CD14-positive monocyte (primary cell): Measurements from ENCODE around the gene KYAT1. TPM values are rescaled to one million over a fixed set of nuclear protein-coding genes. Genes with fewer than 3 reads are reported as not detected.

Experiments
- DNase-seq, 3 donors: peaks; one replicate each; pipeline ENCODE4 v3.0.0-alpha.2; 2011 to 2022
- H2AFZ ChIP-seq: 2 replicates; pipeline ENCODE4 v1.6.0; 2012; ENCODE audit warnings: mild to moderate bottlenecking, low read depth, low read length, inconsistent platforms; ENCODE audit not compliant: insufficient read depth, poor library complexity, severe bottlenecking
- H3K27ac ChIP-seq, 2 donors: 1 replicate in 1 of 2; 2 replicates in 1 of 2; pipeline ENCODE4 v1.5.1; 2012 to 2013; ENCODE audit warnings: low read length in 2 of 2, control low read depth in 1 of 2, inconsistent platforms in 1 of 2, low read depth in 1 of 2, mild to moderate bottlenecking in 1 of 2
- H3K27me3 ChIP-seq, 2 donors: one replicate each; pipeline versions ENCODE4 v1.6.0 to v1.6.1; 2011 to 2013; ENCODE audit warnings: low read length in 2 of 2; ENCODE audit not compliant: control insufficient read depth in 2 of 2, insufficient read depth in 2 of 2
- H3K36me3 ChIP-seq, 2 donors: replicated peaks in 1 of 2; 1 replicate in 1 of 2; 2 replicates in 1 of 2; pipeline versions ENCODE4 v1.5.1 to v1.6.1; 2012 to 2013; ENCODE audit warnings: low read length in 2 of 2, control low read depth in 1 of 2, inconsistent platforms in 1 of 2, mild to moderate bottlenecking in 1 of 2; ENCODE audit not compliant: insufficient read depth in 2 of 2, control insufficient read depth in 1 of 2
- H3K4me1 ChIP-seq, 2 donors: 1 replicate in 1 of 2; 2 replicates in 1 of 2; pipeline versions ENCODE4 v1.5.1 to v1.6.1; 2012 to 2013; ENCODE audit warnings: low read length in 2 of 2, control low read depth in 1 of 2, inconsistent platforms in 1 of 2, mild to moderate bottlenecking in 1 of 2, moderate library complexity in 1 of 2; ENCODE audit not compliant: insufficient read depth in 2 of 2, control insufficient read depth in 1 of 2
- H3K4me2 ChIP-seq: replicated peaks from 2 replicates; pipeline ENCODE3; 2012; ENCODE audit warnings: low read length, moderate library complexity, mild to moderate bottlenecking; ENCODE audit not compliant: poor library complexity, severe bottlenecking; ENCODE audit errors: extremely low read depth
- H3K4me3 ChIP-seq, 3 experiments: fragments of 200-600 bp in 1 of 3; sonication (generic) in 1 of 3; replicated peaks in 1 of 3; 1 replicate in 2 of 3; 2 replicates in 1 of 3; pipeline ENCODE4 v1.5.1; 2011 to 2013; ENCODE audit warnings: low read length in 3 of 3, mild to moderate bottlenecking in 3 of 3, control low read depth in 2 of 3, low read depth in 2 of 3, inconsistent platforms in 1 of 3, moderate library complexity in 1 of 3
- H3K79me2 ChIP-seq: 2 replicates; pipeline ENCODE4 v1.6.0; 2012; ENCODE audit warnings: mild to moderate bottlenecking, control low read depth, inconsistent platforms, low read length, moderate library complexity; ENCODE audit not compliant: insufficient read depth
- H3K9ac ChIP-seq: 2 replicates; pipeline ENCODE4 v1.6.0; 2017; ENCODE audit warnings: low read length, mild to moderate bottlenecking; ENCODE audit not compliant: insufficient read depth, poor library complexity, severe bottlenecking
- H3K9me3 ChIP-seq, 2 donors: replicated peaks in 1 of 2; 1 replicate in 1 of 2; 2 replicates in 1 of 2; pipeline versions ENCODE4 v1.5.1 to v1.6.1; 2012 to 2013; ENCODE audit warnings: low read length in 2 of 2, control low read depth in 1 of 2; ENCODE audit not compliant: control insufficient read depth in 1 of 2, insufficient read depth in 1 of 2
- H4K20me1 ChIP-seq: 2 replicates; pipeline ENCODE4 v1.6.0; 2012; ENCODE audit warnings: mild to moderate bottlenecking, low read length, control low read depth, moderate library complexity; ENCODE audit not compliant: insufficient read depth
- H3K27ac Mint-ChIP-seq, 7 donors: one replicate each; pipeline ENCODE4 v1.8.0; 2020; ENCODE audit warnings: mild to moderate bottlenecking in 7 of 7, mixed read lengths in 7 of 7, moderate library complexity in 6 of 7, inconsistent platforms in 2 of 7
- H3K27me3 Mint-ChIP-seq, 3 donors: one replicate each; pipeline ENCODE4 v1.8.0; 2021 to 2022; ENCODE audit warnings: low read depth in 3 of 3, mild to moderate bottlenecking in 3 of 3, mixed read lengths in 3 of 3, moderate library complexity in 3 of 3, inconsistent platforms in 1 of 3
- H3K36me3 Mint-ChIP-seq, 2 donors: one replicate each; pipeline ENCODE4 v1.8.0; 2020; ENCODE audit warnings: mixed read lengths in 2 of 2, inconsistent platforms in 1 of 2, mild to moderate bottlenecking in 1 of 2
- H3K4me1 Mint-ChIP-seq: one replicate; pipeline ENCODE4 v1.8.0; 2020; ENCODE audit warnings: mild to moderate bottlenecking, mixed read lengths
- H3K4me3 Mint-ChIP-seq, 2 donors: one replicate each; pipeline ENCODE4 v1.8.0; 2020; ENCODE audit warnings: mild to moderate bottlenecking in 2 of 2, mixed read lengths in 2 of 2, moderate library complexity in 1 of 2
- H3K9me3 Mint-ChIP-seq, 7 donors: one replicate each; pipeline ENCODE4 v1.8.0; 2020 to 2022; ENCODE audit warnings: mixed read lengths in 7 of 7, mild to moderate bottlenecking in 6 of 7, moderate library complexity in 6 of 7, inconsistent platforms in 2 of 7
- WGBS: methylation state at CpG from one replicate; pipeline ENCODE4 v1.1.5; 2013; ENCODE audit warnings: missing lambda C conversion rate; ENCODE audit not compliant: insufficient coverage; 5-methylcytosine and 5-hydroxymethylcytosine counted together
- intact Hi-C, 2 donors: fragments of 100-400 bp; cut with micrococcal nuclease; formaldehyde crosslinking; loops; one replicate each; pipeline versions ENCODE4 v1.15.0 to v1.15.1; 2023
- polyA plus RNA-seq, 3 donors: library from polyadenylated mRNA; depleted of rRNA in 1 of 3; unstranded in 2 of 3; stranded (reverse) in 1 of 3; fragments of 300-500 nt in 2 of 3; fragments of >200 nt in 1 of 3; fragmentation: Illumina TruSeq in 2 of 3; gene quantifications; 1 replicate in 2 of 3; 2 replicates in 1 of 3; pipeline ENCODE4 v1.2.3, GENCODE V29; 2012 to 2021
- TF ChIP-seq, protein P1 (sequence below): fragments of 200-600 bp; IDR thresholded peaks from one replicate; pipeline ENCODE4 v1.8.0; 2022; ENCODE audit warnings: antibody characterized with exemption, mild to moderate bottlenecking

KYAT1 gene
- polyA plus RNA-seq, 3 donors = 2.4 to 4.5 (median 3.6) TPM

DNA sequence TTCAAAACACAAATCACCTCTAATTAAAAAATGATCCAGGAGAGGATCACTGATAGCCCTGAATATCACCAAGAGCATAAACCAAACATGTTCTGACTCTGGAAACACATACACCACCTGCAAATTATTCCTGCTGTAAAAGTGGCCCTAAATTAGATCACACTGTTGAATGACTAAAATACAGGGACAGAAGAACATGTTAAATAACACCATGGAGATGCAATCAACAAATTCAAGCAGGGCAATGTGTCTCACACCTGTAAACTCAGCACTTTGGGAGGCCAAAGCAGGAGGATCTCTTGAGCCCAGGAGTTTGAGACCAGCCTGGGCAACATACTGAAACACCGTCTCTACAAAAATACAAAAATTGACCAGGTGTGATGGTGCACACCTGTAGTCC is 33.9 kb downstream of the KYAT1 start:
- intact Hi-C loops = no loop called here
- Mint-ChIP-seq H3K4me3 (no peak overlapping the region), H3K27ac (no peak overlapping the region), H3K9me3 (peaks cover 14 to 29% (median 17%) of the 10 kb centered on the region in 7 donors), H3K4me1 (no peaks in the 10 kb centered on the region), H3K27me3 (no peaks in the 10 kb centered on the region), H3K36me3 (peaks cover 2 to 12% of the 10 kb centered on the region in 2 donors)
- TF ChIP-seq, protein P1, sequence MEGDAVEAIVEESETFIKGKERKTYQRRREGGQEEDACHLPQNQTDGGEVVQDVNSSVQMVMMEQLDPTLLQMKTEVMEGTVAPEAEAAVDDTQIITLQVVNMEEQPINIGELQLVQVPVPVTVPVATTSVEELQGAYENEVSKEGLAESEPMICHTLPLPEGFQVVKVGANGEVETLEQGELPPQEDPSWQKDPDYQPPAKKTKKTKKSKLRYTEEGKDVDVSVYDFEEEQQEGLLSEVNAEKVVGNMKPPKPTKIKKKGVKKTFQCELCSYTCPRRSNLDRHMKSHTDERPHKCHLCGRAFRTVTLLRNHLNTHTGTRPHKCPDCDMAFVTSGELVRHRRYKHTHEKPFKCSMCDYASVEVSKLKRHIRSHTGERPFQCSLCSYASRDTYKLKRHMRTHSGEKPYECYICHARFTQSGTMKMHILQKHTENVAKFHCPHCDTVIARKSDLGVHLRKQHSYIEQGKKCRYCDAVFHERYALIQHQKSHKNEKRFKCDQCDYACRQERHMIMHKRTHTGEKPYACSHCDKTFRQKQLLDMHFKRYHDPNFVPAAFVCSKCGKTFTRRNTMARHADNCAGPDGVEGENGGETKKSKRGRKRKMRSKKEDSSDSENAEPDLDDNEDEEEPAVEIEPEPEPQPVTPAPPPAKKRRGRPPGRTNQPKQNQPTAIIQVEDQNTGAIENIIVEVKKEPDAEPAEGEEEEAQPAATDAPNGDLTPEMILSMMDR = no peak
- H3K4me2 ChIP-seq = no peak overlapping the region
- peaks cover 5 to 18% of the 10 kb centered on the region in 2 donors for H3K9me3 ChIP-seq
- H3K79me2 ChIP-seq = no peaks in the 10 kb centered on the region
- no peak for DNase-seq
- no peak overlapping the region for H3K4me3 ChIP-seq
- no peak overlapping the region for H2AFZ ChIP-seq
- no peak overlapping the region for H3K27ac ChIP-seq
- no peaks in the 10 kb centered on the region for H3K36me3 ChIP-seq
- no peak overlapping the region for H3K9ac ChIP-seq
- no CpG with 5 or more reads among the region's 1 CpG for WGBS
- H3K4me1 ChIP-seq = no peaks in the 10 kb centered on the region
- no peaks in the 10 kb centered on the region for H3K27me3 ChIP-seq
- no peaks in the 10 kb centered on the region for H4K20me1 ChIP-seq

DNA sequence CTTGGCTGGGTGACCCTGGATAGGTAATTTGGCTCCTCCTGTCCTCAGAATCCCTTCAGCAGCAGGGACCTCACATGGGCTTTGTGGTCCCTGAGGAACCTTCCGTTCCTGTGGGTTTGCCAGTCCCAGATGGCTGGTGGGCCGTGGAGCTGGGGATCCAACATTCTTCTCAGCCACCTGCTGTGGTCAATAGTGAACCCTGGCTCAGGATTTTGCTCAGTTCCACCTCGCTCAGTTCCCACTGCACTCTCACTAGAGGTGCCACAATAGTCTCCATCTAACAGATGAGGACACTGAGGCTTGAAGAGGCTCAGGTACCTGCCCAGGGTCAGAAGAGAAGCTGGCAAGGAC is 35.1 kb downstream of the KYAT1 start:
- no peak for DNase-seq
- H3K4me1 ChIP-seq = no peaks in the 10 kb centered on the region
- Mint-ChIP-seq H3K27me3 (no peaks in the 10 kb centered on the region), H3K27ac (no peak overlapping the region), H3K36me3 (peaks cover 2 to 19% of the 10 kb centered on the region in 2 donors), H3K4me3 (no peak overlapping the region), H3K9me3 (peaks cover 14 to 28% (median 16%) of the 10 kb centered on the region in 7 donors), H3K4me1 (no peaks in the 10 kb centered on the region)
- H3K79me2 ChIP-seq = no peaks in the 10 kb centered on the region
- TF ChIP-seq, protein P1 = no peak
- 96% methylated on average over 3 of the region's 3 CpGs for WGBS
- no peak overlapping the region for H3K27ac ChIP-seq
- H4K20me1 ChIP-seq = no peaks in the 10 kb centered on the region
- H3K4me2 ChIP-seq = no peak overlapping the region
- peaks cover 5 to 15% of the 10 kb centered on the region in 2 donors for H3K9me3 ChIP-seq
- no peak overlapping the region for H3K4me3 ChIP-seq
- H3K27me3 ChIP-seq = no peaks in the 10 kb centered on the region
- H3K9ac ChIP-seq = no peak overlapping the region
- intact Hi-C loops = no loop called here
- no peaks in the 10 kb centered on the region for H3K36me3 ChIP-seq
- H2AFZ ChIP-seq = no peak overlapping the region
